GM21717 (cell line): ENCODE results near the gene SPATS2L.

Experiments
- ATAC-seq: cut with Tn5 transposase; IDR thresholded peaks from one replicate; pipeline ENCODE4 v1.9.1; 2021; ENCODE audit warnings: mild to moderate bottlenecking, moderate library complexity; ENCODE audit not compliant: unreplicated experiment

The SPATS2L gene, protein sequence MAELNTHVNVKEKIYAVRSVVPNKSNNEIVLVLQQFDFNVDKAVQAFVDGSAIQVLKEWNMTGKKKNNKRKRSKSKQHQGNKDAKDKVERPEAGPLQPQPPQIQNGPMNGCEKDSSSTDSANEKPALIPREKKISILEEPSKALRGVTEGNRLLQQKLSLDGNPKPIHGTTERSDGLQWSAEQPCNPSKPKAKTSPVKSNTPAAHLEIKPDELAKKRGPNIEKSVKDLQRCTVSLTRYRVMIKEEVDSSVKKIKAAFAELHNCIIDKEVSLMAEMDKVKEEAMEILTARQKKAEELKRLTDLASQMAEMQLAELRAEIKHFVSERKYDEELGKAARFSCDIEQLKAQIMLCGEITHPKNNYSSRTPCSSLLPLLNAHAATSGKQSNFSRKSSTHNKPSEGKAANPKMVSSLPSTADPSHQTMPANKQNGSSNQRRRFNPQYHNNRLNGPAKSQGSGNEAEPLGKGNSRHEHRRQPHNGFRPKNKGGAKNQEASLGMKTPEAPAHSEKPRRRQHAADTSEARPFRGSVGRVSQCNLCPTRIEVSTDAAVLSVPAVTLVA

DNA sequence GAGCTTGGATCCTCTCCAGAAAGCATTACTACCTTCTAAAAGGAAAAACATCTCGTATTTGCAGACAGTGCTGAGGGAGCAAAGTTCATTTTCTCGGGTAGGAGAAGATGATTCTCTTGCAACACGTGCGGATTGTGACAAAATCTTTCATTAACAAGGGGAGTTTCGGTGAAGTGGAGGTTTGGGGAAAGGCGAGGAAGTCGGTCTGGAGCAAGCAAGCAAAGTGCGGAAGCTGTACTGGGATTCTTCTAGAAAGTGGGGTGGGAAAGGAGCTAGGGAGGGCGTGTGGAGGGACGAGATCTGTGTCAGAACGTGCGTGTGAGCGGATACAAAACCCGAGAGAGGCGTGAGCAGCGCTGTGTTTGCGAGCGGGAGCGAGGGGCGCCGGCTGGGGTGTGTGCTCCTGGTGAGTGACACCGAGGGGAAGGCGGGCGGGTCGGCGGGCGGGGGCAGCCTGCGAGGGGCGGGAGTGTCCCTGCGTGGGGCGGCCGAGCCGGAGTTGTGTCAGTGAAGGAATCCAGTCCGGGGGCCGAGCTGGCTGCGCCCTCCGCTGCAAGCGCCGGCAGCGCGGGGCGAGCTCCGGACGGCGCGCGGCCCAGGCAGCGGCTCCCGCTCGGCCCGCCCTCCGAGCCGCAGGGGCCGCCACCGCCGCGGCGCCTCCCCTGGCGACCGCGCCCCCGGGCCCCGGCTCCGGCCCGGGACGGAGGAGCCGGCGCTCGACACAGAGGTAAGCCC lies at the start of gene SPATS2L:
SPATS2L (plus strand) TSS at position 498 of the 735 bp plus-strand sequence. CDS start 82,552 bp downstream, outside the sequence.
- ATAC-seq = peak; percentile 55

DNA sequence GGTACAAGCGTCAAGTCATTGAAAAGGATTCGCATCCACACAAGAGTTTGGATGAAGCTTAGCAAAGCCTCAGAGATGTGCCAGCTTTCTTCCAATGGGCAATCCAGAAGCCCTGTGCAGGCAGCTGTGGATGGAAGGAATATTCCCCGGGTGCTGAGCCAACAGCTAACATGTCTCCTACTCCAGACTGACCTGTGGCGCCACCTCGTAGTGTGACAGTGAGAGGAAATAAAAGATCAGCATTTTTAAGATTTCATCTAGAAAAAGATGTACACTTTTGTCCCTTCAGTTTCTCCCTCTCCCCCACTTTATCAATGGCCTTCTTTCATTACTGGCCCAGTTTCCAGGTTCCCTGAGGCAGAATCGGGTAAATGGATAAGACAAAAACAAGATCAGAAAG lies 48.9 kb upstream of the SPATS2L start:
- ATAC-seq = no peak

DNA sequence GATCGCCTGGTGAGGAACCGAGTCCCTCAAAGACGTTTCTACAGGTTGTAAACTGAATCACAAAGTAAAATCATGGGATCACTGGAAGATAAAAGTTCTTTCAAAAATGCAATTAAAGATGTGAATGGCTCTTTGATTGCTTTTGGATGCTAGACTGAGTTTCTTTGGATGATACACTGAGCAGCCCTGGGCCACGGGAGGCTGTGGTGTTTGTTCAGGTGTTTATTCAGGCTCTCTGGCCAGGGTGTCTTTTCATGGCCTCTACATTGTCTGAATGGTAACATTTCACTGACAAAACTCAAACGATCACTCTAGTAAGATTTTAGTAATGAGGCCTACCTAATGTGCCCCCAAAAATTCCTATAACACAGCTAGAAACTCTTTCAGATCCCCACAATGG lies 48.4 kb upstream of the SPATS2L start:
- ATAC-seq = no peak

DNA sequence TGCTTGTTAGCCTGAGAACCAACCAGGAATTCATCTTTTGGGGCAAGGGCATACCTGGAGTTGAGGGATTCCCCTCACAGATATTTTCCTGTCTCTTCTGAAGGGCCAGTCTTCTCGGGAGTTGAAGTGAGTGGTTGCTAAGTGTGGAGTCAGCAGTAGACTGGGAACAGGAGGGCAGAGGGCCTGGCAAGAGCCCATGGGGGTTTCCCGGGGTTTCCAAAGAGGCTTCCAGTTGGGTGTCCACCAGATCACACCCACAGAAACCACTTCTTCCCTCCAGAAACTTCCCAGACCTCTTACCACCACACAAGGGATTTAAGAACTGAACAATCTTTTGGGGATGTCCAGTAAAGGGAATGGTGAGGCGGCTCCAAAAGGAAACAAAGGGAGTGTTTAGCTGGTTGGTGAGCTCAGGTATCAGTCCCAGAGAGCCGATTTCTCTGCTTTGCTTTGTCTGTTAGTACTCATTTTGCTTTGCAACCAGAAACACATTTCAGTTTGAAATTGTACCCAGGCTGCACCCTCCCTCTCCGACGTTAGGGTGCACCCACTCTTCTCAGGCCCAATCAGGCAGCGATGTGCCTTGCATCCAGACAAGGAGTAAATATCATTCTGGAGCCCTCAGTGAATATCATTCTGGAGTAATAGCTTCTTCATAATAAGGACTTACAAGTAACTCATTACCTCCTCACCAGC lies 47.5 kb upstream of the SPATS2L start:
- no peak for ATAC-seq

DNA sequence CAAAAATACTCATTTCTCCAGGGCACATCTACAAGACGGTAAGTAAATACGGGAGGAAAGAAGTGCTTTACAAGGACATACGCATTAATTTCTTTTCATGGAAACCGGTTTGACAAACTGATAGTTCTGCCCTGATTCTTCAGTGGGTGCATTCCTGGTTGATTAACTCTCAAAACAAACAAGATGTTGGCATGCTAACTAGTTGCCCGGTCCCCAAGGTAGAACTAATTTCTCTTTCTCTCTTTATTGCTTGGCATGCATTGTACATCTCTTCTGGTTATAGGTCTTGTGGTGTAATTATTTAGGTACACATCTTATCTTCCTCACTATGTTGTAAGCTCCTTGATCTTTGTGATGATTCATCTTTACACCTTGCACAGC lies 46.9 kb upstream of the SPATS2L start:
- no peak for ATAC-seq

DNA sequence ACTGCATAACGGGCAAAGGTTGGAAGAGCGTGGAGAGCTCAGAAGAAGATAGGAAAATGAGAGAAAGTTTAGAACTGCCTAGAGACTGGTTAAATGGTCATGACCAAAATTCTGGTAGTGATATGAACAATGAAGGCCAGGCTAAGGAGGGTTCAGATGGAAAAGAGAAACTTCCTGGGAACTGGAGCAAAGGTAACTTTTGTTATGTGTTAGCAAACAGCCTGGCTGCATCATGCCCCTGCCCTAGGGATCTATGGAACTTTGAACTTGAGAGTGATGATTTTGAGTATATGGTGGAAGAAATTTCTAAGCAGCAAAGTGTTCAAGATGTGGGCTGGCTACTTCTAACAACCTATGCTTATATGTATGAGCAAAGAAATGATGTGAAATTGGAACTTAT lies 44.4 kb upstream of the SPATS2L start:
- ATAC-seq = no peak

DNA sequence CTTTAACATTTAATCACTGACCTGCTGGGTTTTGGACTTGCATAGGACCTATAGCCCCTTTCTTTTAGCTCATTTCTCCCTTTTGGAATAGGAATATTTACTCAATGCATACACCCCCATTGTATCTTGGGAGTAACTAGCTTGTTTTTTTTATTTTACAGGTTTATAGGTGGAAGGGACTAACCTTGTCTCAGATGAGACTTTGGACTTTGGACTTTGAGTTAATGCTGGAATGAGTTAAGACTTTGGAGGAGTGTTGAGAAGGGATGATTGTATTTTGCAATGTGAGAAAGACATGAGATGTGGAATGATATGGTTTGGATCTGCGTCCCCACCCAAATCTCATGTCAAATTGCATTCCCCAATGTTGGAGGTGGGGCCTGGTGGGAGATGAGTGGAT lies 43.2 kb upstream of the SPATS2L start:
- no peak for ATAC-seq

DNA sequence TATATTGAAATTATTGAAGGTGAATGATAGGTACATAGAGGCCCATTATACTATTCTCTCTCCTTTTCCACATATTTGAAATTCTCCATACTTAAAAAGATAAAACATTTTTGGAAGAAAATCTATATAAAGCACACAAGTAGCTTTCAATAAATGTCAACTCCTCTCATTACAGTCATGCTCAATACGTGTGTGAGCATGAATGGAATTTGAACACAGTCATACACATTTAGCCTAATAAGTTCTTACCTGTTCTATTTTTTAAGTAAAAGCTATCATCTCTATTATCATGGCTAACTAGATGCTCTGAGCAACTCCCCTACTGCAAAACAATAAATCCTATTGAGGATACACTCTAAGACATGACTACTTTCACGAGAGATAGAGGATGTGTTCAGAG lies 41.9 kb upstream of the SPATS2L start:
- ATAC-seq = no peak

DNA sequence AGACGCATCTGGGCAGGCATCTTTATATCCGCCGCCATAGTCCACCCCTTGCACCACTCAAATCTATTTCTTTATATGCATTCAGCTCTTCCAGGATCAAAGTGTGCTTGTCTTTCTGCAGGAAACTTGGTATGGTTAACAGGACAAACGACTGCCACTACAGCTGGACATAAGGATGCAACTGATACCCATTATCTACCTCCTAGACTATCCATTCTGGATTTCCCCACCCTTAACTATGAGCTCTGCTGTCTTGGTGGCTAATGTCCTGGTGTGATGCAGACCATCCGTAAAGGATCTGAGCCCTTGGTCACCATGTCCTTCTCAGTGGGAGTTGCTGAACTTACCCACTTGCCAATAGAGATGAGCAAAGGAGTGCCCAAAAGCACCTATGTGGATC lies 40.1 kb upstream of the SPATS2L start:
- ATAC-seq = no peak

DNA sequence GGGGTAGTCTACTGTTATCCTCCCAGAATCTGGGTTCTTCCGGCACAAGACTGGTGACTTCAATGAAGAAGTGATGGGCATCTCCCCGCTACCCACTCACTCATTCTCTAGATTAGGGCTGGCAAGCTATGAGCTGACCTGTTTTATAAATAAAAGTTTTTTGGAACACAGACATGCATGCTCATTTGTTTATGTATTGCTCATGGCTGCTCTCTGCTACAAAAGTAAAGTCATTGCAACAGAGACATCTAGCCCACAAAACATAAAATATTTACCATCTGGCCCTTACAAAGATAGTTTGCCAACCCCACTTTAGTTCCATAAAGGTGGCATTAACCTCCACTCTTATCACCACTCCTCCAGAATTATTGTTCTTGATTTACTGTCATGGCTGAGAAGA lies 39.1 kb upstream of the SPATS2L start:
- no peak for ATAC-seq

DNA sequence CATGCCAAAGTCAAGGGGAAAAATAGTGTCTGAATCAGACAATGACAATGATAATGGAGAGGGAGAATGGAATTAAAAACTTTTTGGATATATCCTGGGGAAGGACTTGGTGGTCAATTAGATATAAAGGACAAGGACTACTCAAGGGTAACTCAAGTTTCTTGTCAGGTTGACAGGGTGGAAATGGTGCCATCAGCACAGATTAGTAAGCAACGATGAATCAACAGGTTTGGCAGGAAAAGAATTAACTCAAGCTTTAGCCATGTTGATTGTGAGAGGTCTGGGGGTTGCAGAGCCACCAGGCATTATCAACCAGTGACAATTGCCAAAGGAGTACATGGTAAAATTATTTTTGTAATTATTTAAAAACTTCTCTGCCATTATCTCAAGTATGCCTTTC lies 35.8 kb upstream of the SPATS2L start:
- no peak for ATAC-seq

DNA sequence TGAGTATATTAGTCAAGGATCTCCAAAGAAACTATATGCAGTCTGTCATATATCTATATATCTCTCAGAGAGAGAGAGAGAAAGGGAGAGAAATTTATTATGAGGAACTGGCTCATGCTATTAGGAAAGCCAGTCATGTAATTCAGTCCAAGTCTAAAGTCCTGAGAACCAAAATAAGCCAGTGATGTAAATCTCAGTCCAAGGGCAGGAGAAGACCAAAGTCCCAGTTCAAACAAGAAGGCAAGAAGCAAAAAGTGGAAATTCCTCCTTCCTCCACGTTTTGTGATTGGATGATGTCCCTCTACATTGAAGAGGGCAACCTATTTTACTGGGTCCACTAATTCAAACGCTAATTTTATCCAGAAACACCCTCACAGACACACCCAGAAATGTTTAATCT lies 34.2 kb upstream of the SPATS2L start:
- no peak for ATAC-seq

DNA sequence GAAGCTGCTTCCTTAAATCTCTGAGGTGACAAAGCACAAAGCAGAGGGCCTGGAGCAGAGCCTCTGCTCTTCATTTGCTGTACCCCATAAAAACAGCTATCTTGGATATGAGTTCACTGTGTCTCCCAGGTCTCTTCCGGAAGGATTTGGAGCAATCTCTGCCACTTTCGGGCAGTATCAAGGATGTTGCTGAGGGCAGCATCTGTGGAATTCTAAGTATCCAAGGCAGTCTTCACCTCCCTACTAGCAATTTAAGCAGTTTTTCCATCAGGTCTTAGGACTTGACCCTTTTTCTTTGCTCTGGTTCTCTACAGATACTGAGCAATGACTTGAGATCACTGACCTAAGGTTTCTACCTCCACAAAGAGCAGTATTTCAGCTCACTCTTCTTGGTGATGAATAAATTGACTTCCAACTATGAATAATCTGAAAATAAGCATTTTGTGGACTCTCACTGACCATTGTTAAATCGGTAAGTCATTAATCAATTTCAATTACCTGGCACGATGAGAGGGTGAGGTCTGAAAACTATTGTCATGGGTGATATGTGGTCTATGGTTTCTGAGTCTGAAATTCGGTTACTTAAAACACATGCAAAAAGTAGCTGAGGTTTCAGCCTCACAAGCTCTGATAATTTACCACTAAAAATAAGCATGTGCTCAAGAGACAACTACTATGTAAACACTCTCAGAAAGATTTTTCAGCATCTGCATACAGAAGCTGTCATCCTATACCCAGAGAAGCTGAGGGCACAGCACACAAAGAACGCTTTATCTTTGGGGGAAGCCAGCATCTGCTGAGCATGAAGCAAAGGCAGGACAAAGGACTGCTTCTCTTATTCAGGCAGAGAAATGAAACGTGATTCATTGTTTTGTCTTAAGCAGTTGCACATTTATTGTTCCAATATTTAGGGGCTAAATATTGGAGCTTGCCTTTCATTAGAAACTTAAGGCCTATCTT lies 32.1 kb upstream of the SPATS2L start:
- ATAC-seq = no peak

DNA sequence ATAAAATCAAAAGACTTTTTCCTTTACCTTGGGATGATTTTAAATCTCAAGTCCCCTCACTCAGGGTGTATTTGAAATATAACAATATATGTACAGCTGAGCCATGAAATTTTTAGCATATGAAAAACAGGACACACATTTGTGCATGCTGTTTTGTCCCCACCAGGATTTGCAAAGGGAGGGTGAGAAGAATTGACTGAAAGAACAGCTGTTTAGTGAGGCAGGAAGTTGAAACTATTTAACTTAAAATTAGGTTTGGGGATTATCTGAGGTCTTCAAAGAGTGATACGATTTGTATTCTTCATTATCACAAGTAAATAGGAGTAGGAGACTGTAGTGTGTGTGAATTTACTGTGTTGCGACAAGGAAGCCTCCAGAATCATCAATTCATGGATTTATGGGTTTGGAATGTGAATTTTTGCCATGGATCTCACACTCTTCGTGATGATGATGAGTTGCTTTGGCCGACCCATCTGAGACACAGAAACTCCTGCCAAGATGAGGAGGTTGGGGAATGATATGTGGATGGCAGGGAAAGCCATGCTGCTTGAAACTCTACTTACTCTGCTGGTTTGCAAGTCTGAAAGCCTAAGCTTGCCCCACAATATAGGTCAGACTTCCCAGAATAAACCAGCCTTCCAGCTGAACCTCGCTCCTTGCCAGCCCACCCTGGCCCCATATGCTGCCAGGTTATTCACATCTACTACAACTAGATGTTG lies 31.0 kb upstream of the SPATS2L start:
- no peak for ATAC-seq

DNA sequence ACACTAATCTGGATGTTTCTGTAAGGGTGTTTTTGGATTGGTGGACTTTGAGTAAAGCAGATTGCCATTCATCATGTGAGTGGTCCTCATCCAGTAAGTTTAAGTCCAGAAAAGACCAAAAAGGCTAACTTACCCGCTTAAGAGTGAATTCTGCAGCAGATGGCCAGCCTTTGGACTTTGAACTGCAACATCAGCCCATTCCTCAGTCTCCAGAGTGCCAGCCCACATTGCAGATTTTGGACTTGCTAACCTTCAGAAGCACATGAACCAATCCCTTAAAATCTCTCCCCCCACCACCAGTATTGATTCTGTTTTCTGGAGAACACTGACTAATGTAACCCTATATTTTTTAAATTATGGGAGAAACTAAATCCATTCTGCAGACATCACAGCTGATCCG lies 30.0 kb upstream of the SPATS2L start:
- no peak for ATAC-seq

DNA sequence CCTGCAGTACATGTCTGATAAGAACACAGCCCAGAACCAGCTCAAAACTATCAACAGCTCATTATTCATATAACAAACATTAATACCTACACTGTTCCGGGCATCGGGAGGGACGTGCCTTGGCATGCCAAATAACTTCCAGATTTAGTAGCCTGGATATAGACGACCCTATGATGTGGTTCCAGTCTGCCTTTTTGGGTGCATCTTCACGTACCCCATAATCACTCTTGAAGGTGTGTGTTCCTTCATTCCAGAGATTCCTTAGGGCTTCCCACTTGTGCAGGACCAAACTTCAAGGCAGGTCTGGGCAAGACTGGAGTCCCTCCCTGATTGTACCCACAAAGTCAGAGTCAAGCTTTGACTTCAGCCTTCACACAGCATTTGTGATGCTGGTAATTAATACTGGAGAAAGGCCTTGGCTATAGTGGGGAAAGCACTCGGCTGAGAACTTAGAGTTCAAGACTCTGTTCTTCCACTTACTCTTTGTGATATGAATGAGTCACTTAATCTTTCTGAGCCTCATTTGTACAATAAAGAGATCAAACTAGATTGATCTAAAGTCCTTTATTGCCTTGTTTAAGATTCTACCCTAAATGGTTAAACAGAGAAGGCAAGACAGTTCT lies 27.7 kb upstream of the SPATS2L start:
- no peak for ATAC-seq

DNA sequence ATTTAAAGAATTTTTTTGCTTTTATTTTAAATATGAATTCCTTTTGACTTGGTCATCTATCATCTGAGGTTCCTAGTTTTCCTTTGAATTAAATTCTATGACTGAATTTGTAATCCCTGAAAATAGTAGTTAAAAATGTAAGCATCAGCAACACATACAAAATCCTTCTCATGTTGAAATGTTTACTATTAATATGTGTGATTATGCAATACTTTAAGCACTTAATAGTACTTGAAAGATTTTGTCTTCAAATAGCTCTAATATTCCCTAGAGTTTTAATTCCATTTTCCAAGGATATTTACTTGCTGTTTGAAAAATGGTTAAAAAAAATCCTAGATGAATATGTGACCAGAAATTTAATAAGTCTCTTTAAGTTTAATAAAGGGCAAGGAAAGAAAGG lies 26.6 kb upstream of the SPATS2L start:
- no peak for ATAC-seq

DNA sequence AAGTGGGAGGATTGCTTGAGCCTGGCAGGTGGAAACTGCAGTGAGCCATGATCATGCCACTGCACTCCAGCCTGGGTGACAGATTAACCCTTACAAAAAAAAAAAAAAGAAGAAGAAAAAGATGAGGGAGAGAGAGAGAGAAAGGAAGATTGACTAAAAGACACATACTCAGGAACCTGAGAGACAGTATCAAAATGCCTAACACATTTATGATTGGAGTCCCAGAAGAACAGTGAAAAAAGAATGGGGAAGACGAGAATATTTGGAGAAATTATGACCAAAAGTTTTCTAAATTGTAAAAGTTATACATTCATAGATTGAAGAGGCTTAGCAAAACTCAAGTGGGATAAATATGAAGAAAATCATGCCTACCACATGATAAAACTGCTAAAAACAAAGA lies 19.9 kb upstream of the SPATS2L start:
- ATAC-seq = no peak

DNA sequence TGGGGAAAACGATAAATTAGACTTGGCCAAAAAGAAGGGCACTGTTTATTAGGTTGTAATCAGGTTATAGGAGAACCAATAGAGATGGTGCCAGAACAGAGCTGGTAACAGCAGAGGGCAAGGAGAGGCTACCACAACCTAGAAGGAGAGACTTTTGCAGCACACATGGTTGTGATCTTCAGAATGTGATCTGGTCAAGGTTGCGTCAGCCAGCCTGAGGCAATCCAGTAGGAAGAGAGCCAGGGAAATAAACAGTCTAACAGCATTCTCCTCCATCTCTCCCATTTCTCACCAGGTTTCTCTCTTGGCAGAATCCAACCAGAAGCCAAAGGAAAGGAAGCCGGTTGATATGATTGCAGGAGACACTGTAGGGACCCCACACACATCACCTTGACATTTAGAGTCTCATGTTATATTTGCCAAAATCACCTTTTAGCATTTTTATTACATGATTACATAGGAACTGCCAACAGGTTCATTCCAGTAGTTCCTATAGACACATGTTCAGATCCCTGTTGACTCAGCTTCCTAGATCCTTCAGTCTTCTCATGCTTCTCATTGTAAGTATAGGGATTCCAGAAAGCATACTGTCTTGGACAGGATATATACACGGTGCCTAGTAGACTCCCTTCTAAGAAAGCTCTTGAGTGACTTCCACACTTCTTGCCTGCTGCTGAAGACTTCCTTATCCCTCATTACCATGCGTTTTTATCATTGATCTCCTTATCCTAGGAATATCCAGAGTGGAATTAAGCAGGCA lies 17.6 kb upstream of the SPATS2L start:
- no peak for ATAC-seq
